ENCODE measurements around the gene UNC45A. TPM values are rescaled to one million over a fixed set of nuclear protein-coding genes. Genes with fewer than 3 reads are reported as not detected.

The UNC45A gene
- polyA plus RNA-seq, 3 donors, result 29.3 to 42.6 (median 30.4) TPM

GRCh38 chr15:90917569-90917968 lies 17.5 kb upstream of the UNC45A start:
- WGBS (ENCODE audit: insufficient coverage), result 96% methylated on average over 12 of the region's 12 CpGs
- Histone ChIP-seq H3K36me3 (replicated peaks in 1 of 2; ENCODE audit: control insufficient read depth in 1 of 2, insufficient read depth in 2 of 2, low read length in 2 of 2) (peaks cover 59 to 71% of the 10 kb centered on the region in 2 donors), H3K27ac (ENCODE audit: low read depth in 1 of 2, low read length in 2 of 2) (peak overlapping the region in 1 of 2 donors; percentile 83), H3K4me2 (replicated peaks; ENCODE audit: extremely low read depth, low read length, poor library complexity, severe bottlenecking) (no peak overlapping the region), H4K20me1 (ENCODE audit: insufficient read depth, low read length) (peaks cover 4% of the 10 kb centered on the region), H3K4me3 (replicated peaks in 1 of 3; ENCODE audit: low read depth in 2 of 3, low read length in 3 of 3) (no peak overlapping the region), H3K9me3 (replicated peaks in 1 of 2; ENCODE audit: control insufficient read depth in 1 of 2, insufficient read depth in 1 of 2, low read length in 2 of 2) (no peaks in the 10 kb centered on the region), H3K79me2 (ENCODE audit: insufficient read depth, low read length) (peaks cover 28% of the 10 kb centered on the region), H2AFZ (ENCODE audit: insufficient read depth, low read depth, low read length, poor library complexity, severe bottlenecking) (no peak overlapping the region), H3K9ac (ENCODE audit: insufficient read depth, low read length, poor library complexity, severe bottlenecking) (no peak overlapping the region), H3K27me3 (ENCODE audit: control insufficient read depth in 2 of 2, insufficient read depth in 2 of 2, low read length in 2 of 2) (no peaks in the 10 kb centered on the region), H3K4me1 (ENCODE audit: control insufficient read depth in 1 of 2, insufficient read depth in 2 of 2, low read length in 2 of 2) (peaks cover 47 to 50% of the 10 kb centered on the region in 2 donors)
- H3K4me3 Mint-ChIP-seq, result peak overlapping the region in 1 of 2 donors; percentile 27
- H3K4me1 Mint-ChIP-seq, result peaks cover 52% of the 10 kb centered on the region
- intact Hi-C loops (cut with micrococcal nuclease), result loop anchor here in 1 of 2 donors (2.0 to 10.0 kb wide), 2 partner anchors 13 to 937 kb away; partner anchors contain the start of gene SLCO3A1
- H3K36me3 Mint-ChIP-seq, result peaks cover 68 to 85% of the 10 kb centered on the region in 2 donors
- H3K27ac Mint-ChIP-seq, result peak overlapping the region in 5 of 7 donors; percentile 17 to 95 (median 67)
- H3K9me3 Mint-ChIP-seq, result peaks cover 0 to 2% (median 0%) of the 10 kb centered on the region in 7 donors
- H3K27me3 Mint-ChIP-seq (ENCODE audit: low read depth in 3 of 3), result peaks cover 0 to 2% (median 1%) of the 10 kb centered on the region in 3 donors
- TF ChIP-seq CTCF (IDR thresholded peaks at IDR 0.05), result no peak
- DNase-seq, result peak in 1 of 3 donors; percentile 3

GRCh38 chr15:90918034-90918788 lies 16.9 kb upstream of the UNC45A start:
- peaks cover 48% of the 10 kb centered on the region for H3K4me1 Mint-ChIP-seq
- Histone ChIP-seq H3K4me2 (replicated peaks; ENCODE audit: extremely low read depth, low read length, poor library complexity, severe bottlenecking) (no peak overlapping the region), H4K20me1 (ENCODE audit: insufficient read depth, low read length) (peaks cover 4% of the 10 kb centered on the region), H3K9ac (ENCODE audit: insufficient read depth, low read length, poor library complexity, severe bottlenecking) (no peak overlapping the region), H2AFZ (ENCODE audit: insufficient read depth, low read depth, low read length, poor library complexity, severe bottlenecking) (no peak overlapping the region), H3K27me3 (ENCODE audit: control insufficient read depth in 2 of 2, insufficient read depth in 2 of 2, low read length in 2 of 2) (no peaks in the 10 kb centered on the region), H3K79me2 (ENCODE audit: insufficient read depth, low read length) (peaks cover 28% of the 10 kb centered on the region), H3K27ac (ENCODE audit: low read depth in 1 of 2, low read length in 2 of 2) (peak overlapping the region in 1 of 2 donors; percentile 83), H3K36me3 (replicated peaks in 1 of 2; ENCODE audit: control insufficient read depth in 1 of 2, insufficient read depth in 2 of 2, low read length in 2 of 2) (peaks cover 55 to 65% of the 10 kb centered on the region in 2 donors), H3K4me3 (replicated peaks in 1 of 3; ENCODE audit: low read depth in 2 of 3, low read length in 3 of 3) (no peak overlapping the region), H3K9me3 (replicated peaks in 1 of 2; ENCODE audit: control insufficient read depth in 1 of 2, insufficient read depth in 1 of 2, low read length in 2 of 2) (no peaks in the 10 kb centered on the region), H3K4me1 (ENCODE audit: control insufficient read depth in 1 of 2, insufficient read depth in 2 of 2, low read length in 2 of 2) (peaks cover 41 to 43% of the 10 kb centered on the region in 2 donors)
- peak overlapping the region in 4 of 7 donors; percentile 39 to 71 (median 60) for H3K27ac Mint-ChIP-seq
- DNase-seq, result peak in 1 of 3 donors; percentile 2
- H3K4me3 Mint-ChIP-seq, result no peak overlapping the region
- WGBS (ENCODE audit: insufficient coverage), result 97% methylated on average over 23 of the region's 23 CpGs
- intact Hi-C loops (cut with micrococcal nuclease), result loop anchor here in 1 of 2 donors (10.0 kb wide), 1 partner anchor 937 kb away; the partner anchor contains the start of gene SLCO3A1
- TF ChIP-seq CTCF (IDR thresholded peaks at IDR 0.05), result no peak
- peaks cover 0 to 2% (median 1%) of the 10 kb centered on the region in 3 donors for H3K27me3 Mint-ChIP-seq (ENCODE audit: low read depth in 3 of 3)
- peaks cover 0 to 2% (median 0%) of the 10 kb centered on the region in 7 donors for H3K9me3 Mint-ChIP-seq
- peaks cover 62 to 78% of the 10 kb centered on the region in 2 donors for H3K36me3 Mint-ChIP-seq

Measured in CD14-positive monocyte (primary cell).